OCI-LY1 (cell line): ENCODE results near the gene BCR.

Experiments used
- CTCF ChIP-seq: fragments of 200-600 bp; sonication (generic), shearing (Covaris generic); IDR thresholded peaks from 2 replicates; pipeline ENCODE4 v1.5.1; 2017; ENCODE audit warnings: mild to moderate bottlenecking, antibody characterized with exemption, low read length, moderate library complexity, mixed read lengths
- EZH2 ChIP-seq: fragments of 200-600 bp; sonication (generic), shearing (Covaris generic); IDR thresholded peaks from 2 replicates; pipeline ENCODE4 v1.8.0; 2017; ENCODE audit warnings: borderline replicate concordance, mixed run types, mild to moderate bottlenecking, antibody characterized with exemption, low read length, moderate library complexity, mixed read lengths

- TF ChIP-seq EZH2 = no peak
- TF ChIP-seq CTCF = no peak
These were observed 179.3 kb downstream of the BCR start for GRCh38 chr22:23359583-23360123.
